Measurements from ENCODE around the gene TMEM181. TPM values are rescaled to one million over a fixed set of nuclear protein-coding genes. Genes with fewer than 3 reads are reported as not detected.
A peak's percentile ranks its signal among the peaks of the same experiment; 100 is the strongest.

The TMEM181 gene
- total and polyA plus RNA-seq, 2 of the 13 experiments (the other 11 are each of a cell fraction or from before 2014, with no cell fraction given) = 59.1 to 108 TPM

DNA sequence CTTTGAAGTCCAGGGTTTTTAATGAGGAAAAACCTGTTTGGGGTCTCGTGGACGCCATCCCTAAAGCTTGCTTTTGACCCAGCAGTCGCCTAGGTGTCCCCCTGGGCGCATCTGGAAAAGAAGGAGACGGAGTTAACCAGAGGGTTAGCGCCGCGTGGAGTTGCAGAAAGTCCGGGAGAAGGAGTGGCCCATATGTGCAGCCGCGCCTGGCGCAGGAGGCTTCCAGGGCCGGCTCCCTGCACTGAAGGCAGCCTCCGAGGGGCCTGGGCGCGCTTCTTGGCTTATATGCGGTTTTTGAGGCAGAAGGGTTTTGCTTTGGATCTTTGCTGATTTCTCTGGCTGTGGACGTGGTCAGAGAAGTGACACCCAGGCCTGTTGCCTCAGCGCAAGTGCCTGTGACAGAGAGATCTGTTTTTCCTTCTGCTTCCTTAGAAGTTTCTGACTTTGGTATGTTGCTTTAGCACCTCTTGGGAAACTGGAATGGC, 987 bp downstream of the TMEM181 start (continued):
- TF ChIP-seq KMT2A (CRISPR knock-in tag; IDR thresholded peaks at IDR 0.05) (no peak), NKX3-1 (CRISPR knock-in tag; IDR thresholded peaks at IDR 0.05) (no peak; the same call in 1 of the 2 replicates), RORA (CRISPR knock-in tag; IDR thresholded peaks at IDR 0.05) (0 out of 2 replicates have a peak, but pooled peaks have one; percentile 29), REST (IDR thresholded peaks at IDR 0.05; ENCODE audit: borderline replicate concordance in 1 of 2, low read depth in 1 of 2, low read length in 2 of 2) (no peak), CC2D1A (CRISPR knock-in tag; IDR thresholded peaks at IDR 0.05) (no peak), CREM (IDR thresholded peaks at IDR 0.05) (no peak; the same call in 1 of the 2 replicates), CREM (CRISPR knock-in tag; IDR thresholded peaks at IDR 0.05) (no peak), POLR2AphosphoS5 (IDR thresholded peaks at IDR 0.05; ENCODE audit: low read depth, low read length) (0 out of 2 replicates have a peak, but pooled peaks have one; percentile 15), ZNF441 (CRISPR knock-in tag; IDR thresholded peaks at IDR 0.05; ENCODE audit: borderline replicate concordance) (peak; percentile 6; the same call in 1 of the 2 replicates), SMARCE1 (IDR thresholded peaks at IDR 0.05; ENCODE audit: borderline replicate concordance) (no peak), YEATS4 (CRISPR knock-in tag; IDR thresholded peaks at IDR 0.05; ENCODE audit: borderline replicate concordance) (no peak), ZNF263 (CRISPR knock-in tag; IDR thresholded peaks at IDR 0.05) (no peak), ZNF550 (CRISPR knock-in tag; IDR thresholded peaks at IDR 0.05; ENCODE audit: borderline replicate concordance) (no peak), ZBTB44 (CRISPR knock-in tag; IDR thresholded peaks at IDR 0.05) (no peak), RBM39 (IDR thresholded peaks at IDR 0.05; ENCODE audit: low read depth, low read length, poor library complexity, severe bottlenecking) (no peak), HMGA1 (CRISPR knock-in tag; conservative IDR thresholded peaks at IDR 0.05) (no peak), FOSL1 (CRISPR knock-in tag; IDR thresholded peaks at IDR 0.05; ENCODE audit: borderline replicate concordance) (peak; percentile 8; the same call in 1 of the 2 replicates), NFRKB (IDR thresholded peaks at IDR 0.05) (no peak), SOX5 (CRISPR knock-in tag; IDR thresholded peaks at IDR 0.05; ENCODE audit: borderline replicate concordance) (no peak), ZNF501 (CRISPR knock-in tag; IDR thresholded peaks at IDR 0.05) (no peak), REPIN1 (CRISPR knock-in tag; IDR thresholded peaks at IDR 0.05; ENCODE audit: borderline replicate concordance, low read depth) (0 out of 2 replicates have a peak, but pooled peaks have one; percentile 4), ZNF761 (CRISPR knock-in tag; conservative IDR thresholded peaks at IDR 0.05) (no peak), SP1 (IDR thresholded peaks at IDR 0.05) (no peak), SP1 (CRISPR knock-in tag; IDR thresholded peaks at IDR 0.05) (no peak)
- TF ChIP-seq, protein P1, sequence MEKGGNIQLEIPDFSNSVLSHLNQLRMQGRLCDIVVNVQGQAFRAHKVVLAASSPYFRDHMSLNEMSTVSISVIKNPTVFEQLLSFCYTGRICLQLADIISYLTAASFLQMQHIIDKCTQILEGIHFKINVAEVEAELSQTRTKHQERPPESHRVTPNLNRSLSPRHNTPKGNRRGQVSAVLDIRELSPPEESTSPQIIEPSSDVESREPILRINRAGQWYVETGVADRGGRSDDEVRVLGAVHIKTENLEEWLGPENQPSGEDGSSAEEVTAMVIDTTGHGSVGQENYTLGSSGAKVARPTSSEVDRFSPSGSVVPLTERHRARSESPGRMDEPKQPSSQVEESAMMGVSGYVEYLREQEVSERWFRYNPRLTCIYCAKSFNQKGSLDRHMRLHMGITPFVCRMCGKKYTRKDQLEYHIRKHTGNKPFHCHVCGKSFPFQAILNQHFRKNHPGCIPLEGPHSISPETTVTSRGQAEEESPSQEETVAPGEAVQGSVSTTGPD (CRISPR knock-in tag; IDR thresholded peaks at IDR 0.05) = no peak; the same call in 1 of the 2 replicates

All from HepG2 (cell line).